ENCODE data around the gene CBLN1. TPM values are rescaled to one million over a fixed set of nuclear protein-coding genes. Genes with fewer than 3 reads are reported as not detected.

CBLN1 gene
- total RNA-seq, 1 donor from 2014 or later, result 11.3 TPM

DNA sequence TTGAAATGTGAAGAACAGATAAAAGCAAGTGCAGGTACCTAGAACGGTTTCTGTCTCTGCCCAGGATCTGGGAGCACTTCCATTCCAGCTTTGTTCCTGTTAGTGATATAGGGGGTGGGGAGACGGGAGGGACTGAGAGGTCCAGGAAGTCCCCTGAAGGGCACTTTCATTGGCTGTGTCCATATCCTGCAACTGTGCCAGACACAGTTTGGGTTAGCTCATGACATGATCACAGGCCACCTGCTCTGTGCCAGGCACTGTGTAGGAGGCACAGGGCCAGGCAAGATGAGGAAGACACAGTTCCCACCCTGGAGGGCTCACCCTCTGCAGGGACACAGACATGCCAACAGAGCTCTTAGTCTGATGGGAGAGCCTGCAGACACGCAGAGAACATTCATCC, 7.9 kb downstream of the CBLN1 start:
- Mint-ChIP-seq H3K4me3 (no peak overlapping the region), H3K27me3 (peaks cover 93% of the 10 kb centered on the region)

DNA sequence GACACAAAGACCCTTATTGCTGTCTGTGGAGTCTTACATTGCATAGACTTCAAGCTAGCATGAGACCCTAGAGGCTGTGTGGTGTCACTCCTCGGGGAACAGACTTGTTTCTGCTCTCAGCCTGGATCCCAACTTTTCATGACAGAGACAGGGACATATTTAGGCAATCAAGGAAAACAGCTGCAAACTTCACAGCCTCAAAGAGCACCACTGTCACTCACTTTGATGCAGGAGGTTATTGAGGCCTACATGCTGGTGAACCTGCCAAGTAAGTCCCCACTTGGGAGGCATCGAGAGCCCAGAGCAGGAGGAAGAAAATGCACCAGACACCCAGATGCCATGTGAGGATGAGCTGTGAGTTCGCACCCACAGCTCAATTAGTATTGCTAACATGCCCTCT, 10.3 kb downstream of the CBLN1 start:
- H3K27me3 Mint-ChIP-seq, result peaks cover 84% of the 10 kb centered on the region
- no peak for DNase-seq (ENCODE audit: extremely low spot score, unreplicated experiment)
- H3K27ac Mint-ChIP-seq, result no peak overlapping the region
- TF ChIP-seq, protein P1, sequence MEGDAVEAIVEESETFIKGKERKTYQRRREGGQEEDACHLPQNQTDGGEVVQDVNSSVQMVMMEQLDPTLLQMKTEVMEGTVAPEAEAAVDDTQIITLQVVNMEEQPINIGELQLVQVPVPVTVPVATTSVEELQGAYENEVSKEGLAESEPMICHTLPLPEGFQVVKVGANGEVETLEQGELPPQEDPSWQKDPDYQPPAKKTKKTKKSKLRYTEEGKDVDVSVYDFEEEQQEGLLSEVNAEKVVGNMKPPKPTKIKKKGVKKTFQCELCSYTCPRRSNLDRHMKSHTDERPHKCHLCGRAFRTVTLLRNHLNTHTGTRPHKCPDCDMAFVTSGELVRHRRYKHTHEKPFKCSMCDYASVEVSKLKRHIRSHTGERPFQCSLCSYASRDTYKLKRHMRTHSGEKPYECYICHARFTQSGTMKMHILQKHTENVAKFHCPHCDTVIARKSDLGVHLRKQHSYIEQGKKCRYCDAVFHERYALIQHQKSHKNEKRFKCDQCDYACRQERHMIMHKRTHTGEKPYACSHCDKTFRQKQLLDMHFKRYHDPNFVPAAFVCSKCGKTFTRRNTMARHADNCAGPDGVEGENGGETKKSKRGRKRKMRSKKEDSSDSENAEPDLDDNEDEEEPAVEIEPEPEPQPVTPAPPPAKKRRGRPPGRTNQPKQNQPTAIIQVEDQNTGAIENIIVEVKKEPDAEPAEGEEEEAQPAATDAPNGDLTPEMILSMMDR (conservative IDR thresholded peaks at IDR 0.05), result no peak
- no peaks in the 10 kb centered on the region for H3K9me3 Mint-ChIP-seq
- no peaks in the 10 kb centered on the region for H3K36me3 Mint-ChIP-seq
- H3K4me3 Mint-ChIP-seq, result no peak overlapping the region
- no peaks in the 10 kb centered on the region for H3K4me1 Mint-ChIP-seq (ENCODE audit: unreplicated experiment)

More for the DNA sequence above, 7.9 kb downstream of the CBLN1 start:
- Mint-ChIP-seq H3K9me3 (no peaks in the 10 kb centered on the region), H3K36me3 (no peaks in the 10 kb centered on the region), H3K27ac (no peak overlapping the region), H3K4me1 (ENCODE audit: unreplicated experiment) (no peaks in the 10 kb centered on the region)
- no peak for DNase-seq (ENCODE audit: extremely low spot score, unreplicated experiment)
- TF ChIP-seq, protein P1 (conservative IDR thresholded peaks at IDR 0.05), result no peak

DNA sequence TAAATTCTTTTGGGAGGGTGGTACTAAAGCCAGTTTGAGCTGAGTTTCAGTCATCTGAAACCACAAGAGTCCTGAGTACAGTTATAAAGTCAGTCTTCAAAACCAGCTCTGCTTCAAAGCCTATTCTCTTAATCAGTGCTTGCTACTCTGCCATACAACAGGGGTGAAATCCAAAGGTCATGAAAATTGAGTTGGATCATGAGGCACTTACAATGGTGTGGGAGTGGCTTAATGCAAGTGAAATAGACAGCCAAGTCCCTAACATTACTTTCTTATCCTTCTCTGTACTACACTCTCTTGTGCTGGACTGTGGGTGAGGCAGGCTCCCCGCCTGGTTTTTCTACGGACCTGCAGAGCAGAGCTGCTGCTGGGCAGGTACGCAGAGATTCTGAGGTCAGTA, 12.4 kb downstream of the CBLN1 start:
- no peaks in the 10 kb centered on the region for H3K36me3 Mint-ChIP-seq
- H3K27ac Mint-ChIP-seq, result no peak overlapping the region
- H3K27me3 Mint-ChIP-seq, result peaks cover 72% of the 10 kb centered on the region
- TF ChIP-seq, protein P1 (conservative IDR thresholded peaks at IDR 0.05), result no peak
- H3K4me1 Mint-ChIP-seq (ENCODE audit: unreplicated experiment), result no peaks in the 10 kb centered on the region
- no peak overlapping the region for H3K4me3 Mint-ChIP-seq
- no peak for DNase-seq (ENCODE audit: extremely low spot score, unreplicated experiment)
- no peaks in the 10 kb centered on the region for H3K9me3 Mint-ChIP-seq

DNA sequence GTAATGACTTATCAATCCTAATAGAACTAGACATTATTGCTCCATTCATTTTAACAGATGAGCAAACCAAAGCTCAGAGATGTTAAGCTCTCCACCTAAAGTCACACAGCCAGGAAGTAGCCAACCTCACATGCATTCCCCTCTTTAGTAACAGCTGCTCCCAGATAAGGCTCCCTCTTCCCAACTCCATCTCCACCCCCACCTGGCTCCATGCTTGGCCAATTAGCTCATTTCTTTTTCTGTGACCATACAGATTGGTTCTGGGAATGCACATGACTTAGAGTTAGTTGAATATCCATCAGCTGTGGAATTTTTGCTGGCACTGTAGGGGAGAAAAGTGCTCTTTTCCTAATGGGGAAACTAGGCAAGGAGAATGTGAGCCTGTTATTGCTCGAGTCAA, 13.0 kb downstream of the CBLN1 start:
- no peaks in the 10 kb centered on the region for H3K9me3 Mint-ChIP-seq
- no peaks in the 10 kb centered on the region for H3K4me1 Mint-ChIP-seq (ENCODE audit: unreplicated experiment)
- H3K4me3 Mint-ChIP-seq, result no peak overlapping the region
- peaks cover 69% of the 10 kb centered on the region for H3K27me3 Mint-ChIP-seq
- H3K36me3 Mint-ChIP-seq, result no peaks in the 10 kb centered on the region
- TF ChIP-seq, protein P1 (conservative IDR thresholded peaks at IDR 0.05), result no peak
- no peak for DNase-seq (ENCODE audit: extremely low spot score, unreplicated experiment)
- no peak overlapping the region for H3K27ac Mint-ChIP-seq

DNA sequence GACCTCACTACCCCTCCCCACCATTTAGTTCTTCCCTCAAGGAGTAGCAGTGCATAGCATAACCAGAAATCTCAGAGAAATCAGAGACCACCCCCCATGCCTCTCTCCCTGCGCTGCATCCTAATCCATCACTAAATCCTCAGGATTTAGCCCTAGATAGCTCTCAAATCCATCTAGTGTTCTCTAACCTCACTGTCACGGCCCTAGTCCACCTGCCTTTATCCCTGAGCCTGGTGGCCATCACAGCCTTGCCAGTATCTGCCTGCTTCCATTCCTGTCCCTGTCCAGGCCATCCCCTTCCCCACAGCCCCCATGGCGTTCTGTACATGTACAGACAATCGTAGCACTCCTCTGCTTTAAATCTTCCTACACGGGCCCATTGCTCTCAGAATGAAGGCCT, 19.1 kb downstream of the CBLN1 start:
- Mint-ChIP-seq H3K27me3 (peaks cover 42% of the 10 kb centered on the region), H3K27ac (no peak overlapping the region), H3K36me3 (no peaks in the 10 kb centered on the region), H3K4me1 (ENCODE audit: unreplicated experiment) (no peaks in the 10 kb centered on the region), H3K9me3 (no peaks in the 10 kb centered on the region), H3K4me3 (no peak overlapping the region)
- DNase-seq (ENCODE audit: extremely low spot score, unreplicated experiment), result no peak
- TF ChIP-seq, protein P1 (conservative IDR thresholded peaks at IDR 0.05), result no peak

DNA sequence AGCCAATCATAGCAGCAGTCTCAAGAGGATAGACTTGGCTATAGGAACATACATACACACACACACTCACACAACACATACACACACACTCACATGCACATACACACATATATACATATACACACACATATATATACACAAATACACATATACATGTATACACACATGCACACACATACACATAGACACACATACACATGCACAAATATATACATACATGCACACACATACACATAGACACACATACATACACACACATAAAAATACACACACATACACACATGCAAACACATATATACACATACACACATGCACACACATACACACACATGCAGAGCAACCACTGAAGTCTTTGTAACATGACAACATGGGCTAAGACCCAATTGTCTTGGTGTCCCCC, 19.7 kb downstream of the CBLN1 start:
- Mint-ChIP-seq H3K4me1 (ENCODE audit: unreplicated experiment) (no peaks in the 10 kb centered on the region), H3K9me3 (no peaks in the 10 kb centered on the region), H3K27me3 (peaks cover 39% of the 10 kb centered on the region), H3K4me3 (no peak overlapping the region), H3K36me3 (no peaks in the 10 kb centered on the region), H3K27ac (no peak overlapping the region)
- TF ChIP-seq, protein P1 (conservative IDR thresholded peaks at IDR 0.05), result no peak
- DNase-seq (ENCODE audit: extremely low spot score, unreplicated experiment), result no peak

Measured in type B pancreatic cell (in vitro differentiated cells).